ENCODE measurements around the gene TC2N.
A peak's percentile ranks its signal among the peaks of the same experiment; 100 is the strongest.

TC2N gene

GRCh38 chr14:91839749-91840148 is 27.6 kb downstream of the TC2N start:
- no peaks in the 10 kb centered on the region for H3K9me2 ChIP-seq (ENCODE audit: low read depth, low read length)
- no peak overlapping the region for H3K4me2 ChIP-seq (ENCODE audit: low read length)
- no peak overlapping the region for H3K4me3 ChIP-seq (ENCODE audit: low read depth, low read length, poor library complexity, severe bottlenecking)
- no peak for TF ChIP-seq EZH2 (IDR thresholded peaks at IDR 0.05; ENCODE audit: borderline replicate concordance, low read length)
- no peak for TF ChIP-seq CTCF (IDR thresholded peaks at IDR 0.05; ENCODE audit: low read length)
- H3K27me3 ChIP-seq (ENCODE audit: insufficient read depth, low read length), result no peaks in the 10 kb centered on the region
- no peak overlapping the region for H3K9ac ChIP-seq (ENCODE audit: low read length)
- H3K27ac ChIP-seq (ENCODE audit: low read depth, low read length, poor library complexity, severe bottlenecking), result no peak overlapping the region
- H4K20me1 ChIP-seq (ENCODE audit: insufficient read depth, low read length), result no peaks in the 10 kb centered on the region
- no peak overlapping the region for H2AFZ ChIP-seq (ENCODE audit: low read length)
- H3K9me3 ChIP-seq (ENCODE audit: low read length), result no peaks in the 10 kb centered on the region
- no peaks in the 10 kb centered on the region for H3F3A ChIP-seq (ENCODE audit: insufficient read depth, low read length)
- H3K79me2 ChIP-seq (ENCODE audit: insufficient read depth, low read length), result peaks cover 8% of the 10 kb centered on the region; the same call in 1 of the 2 replicates
- peaks cover 48% of the 10 kb centered on the region for H3K4me1 ChIP-seq (ENCODE audit: insufficient read depth, low read length, severe bottlenecking)
- H3K36me3 ChIP-seq (ENCODE audit: insufficient read depth, low read length), result no peaks in the 10 kb centered on the region

GRCh38 chr14:91837076-91837475 is 30.3 kb downstream of the TC2N start:
- H3K27me3 ChIP-seq (ENCODE audit: insufficient read depth, low read length), result no peaks in the 10 kb centered on the region
- peak overlapping the region; percentile 81; the same call in 1 of the 2 replicates for H2AFZ ChIP-seq (ENCODE audit: low read length)
- H3K27ac ChIP-seq (ENCODE audit: low read depth, low read length, poor library complexity, severe bottlenecking), result peak overlapping the region; percentile 16
- TF ChIP-seq EZH2 (IDR thresholded peaks at IDR 0.05; ENCODE audit: borderline replicate concordance, low read length) (no peak), CTCF (IDR thresholded peaks at IDR 0.05; ENCODE audit: low read length) (no peak)
- H3K36me3 ChIP-seq (ENCODE audit: insufficient read depth, low read length), result no peaks in the 10 kb centered on the region
- peak overlapping the region; percentile 81 for H3K9ac ChIP-seq (ENCODE audit: low read length)
- no peaks in the 10 kb centered on the region for H3K9me2 ChIP-seq (ENCODE audit: low read depth, low read length)
- peaks cover 59% of the 10 kb centered on the region for H3K4me1 ChIP-seq (ENCODE audit: insufficient read depth, low read length, severe bottlenecking)
- peaks cover 31% of the 10 kb centered on the region for H3K79me2 ChIP-seq (ENCODE audit: insufficient read depth, low read length)
- peak overlapping the region; percentile 100 for H3K4me2 ChIP-seq (ENCODE audit: low read length)
- H3F3A ChIP-seq (ENCODE audit: insufficient read depth, low read length), result no peaks in the 10 kb centered on the region
- H4K20me1 ChIP-seq (ENCODE audit: insufficient read depth, low read length), result no peaks in the 10 kb centered on the region
- no peaks in the 10 kb centered on the region for H3K9me3 ChIP-seq (ENCODE audit: low read length)
- peak overlapping the region; percentile 97 for H3K4me3 ChIP-seq (ENCODE audit: low read depth, low read length, poor library complexity, severe bottlenecking)

GRCh38 chr14:91835920-91836843 is 31.2 kb downstream of the TC2N start:
- Histone ChIP-seq H2AFZ (ENCODE audit: low read length) (peak overlapping the region; percentile 81; the same call in 1 of the 2 replicates), H3K4me3 (ENCODE audit: low read depth, low read length, poor library complexity, severe bottlenecking) (peak overlapping the region; percentile 97), H3K4me1 (ENCODE audit: insufficient read depth, low read length, severe bottlenecking) (peaks cover 68% of the 10 kb centered on the region), H3F3A (ENCODE audit: insufficient read depth, low read length) (no peaks in the 10 kb centered on the region), H3K79me2 (ENCODE audit: insufficient read depth, low read length) (peaks cover 34% of the 10 kb centered on the region), H3K36me3 (ENCODE audit: insufficient read depth, low read length) (no peaks in the 10 kb centered on the region), H3K27me3 (ENCODE audit: insufficient read depth, low read length) (no peaks in the 10 kb centered on the region), H3K4me2 (ENCODE audit: low read length) (peak overlapping the region; percentile 100), H3K9ac (ENCODE audit: low read length) (peak overlapping the region; percentile 81), H3K27ac (ENCODE audit: low read depth, low read length, poor library complexity, severe bottlenecking) (peak overlapping the region; percentile 49), H3K9me2 (ENCODE audit: low read depth, low read length) (no peaks in the 10 kb centered on the region), H4K20me1 (ENCODE audit: insufficient read depth, low read length) (no peaks in the 10 kb centered on the region), H3K9me3 (ENCODE audit: low read length) (no peaks in the 10 kb centered on the region)
- TF ChIP-seq EZH2 (IDR thresholded peaks at IDR 0.05; ENCODE audit: borderline replicate concordance, low read length) (no peak), CTCF (IDR thresholded peaks at IDR 0.05; ENCODE audit: low read length) (peak; percentile 35; the same call in 1 of the 2 replicates)
